HFF-Myc (cell line): ENCODE results near the gene HS2ST1.

Experiments
- DNase-seq: peaks from one replicate; pipeline ENCODE4 v3.0.0-alpha.2; 2011; ENCODE audit warnings: low read depth; ENCODE audit errors: extremely low read depth
- H3K4me3 ChIP-seq: replicated peaks from 2 replicates; pipeline ENCODE4 v1.5.1; 2011; ENCODE audit warnings: low read depth, mild to moderate bottlenecking, control low read depth, low read length
- CTCF ChIP-seq: IDR thresholded peaks from 2 replicates; pipeline ENCODE4 v1.5.1; 2012; ENCODE audit warnings: mild to moderate bottlenecking, low read depth, low read length, control low read depth; ENCODE audit errors: missing control alignments

HS2ST1 gene

GRCh38 chr1:86913399-86913895 is 988 bp upstream of the HS2ST1 start:
- peak overlapping the region; percentile 100 for H3K4me3 ChIP-seq
- TF ChIP-seq CTCF = no peak
- DNase-seq = no peak

- peak within 1 kb of the TSS; percentile 100 for H3K4me3 ChIP-seq
- TF ChIP-seq CTCF = no peak
- peak; percentile 100 for DNase-seq
These were observed 387 bp upstream of the HS2ST1 start, which contains the start of gene SELENOF for GRCh38 chr1:86913896-86914600. SELENOF (minus strand) TSS chr1:86914126; CDS start chr1:86914111, 15 bp downstream.

- no peak for TF ChIP-seq CTCF
- H3K4me3 ChIP-seq = peak overlapping the region; percentile 96
- DNase-seq = peak; percentile 19
These were observed 732 bp downstream of the HS2ST1 start for GRCh38 chr1:86914998-86915736.

DNA sequence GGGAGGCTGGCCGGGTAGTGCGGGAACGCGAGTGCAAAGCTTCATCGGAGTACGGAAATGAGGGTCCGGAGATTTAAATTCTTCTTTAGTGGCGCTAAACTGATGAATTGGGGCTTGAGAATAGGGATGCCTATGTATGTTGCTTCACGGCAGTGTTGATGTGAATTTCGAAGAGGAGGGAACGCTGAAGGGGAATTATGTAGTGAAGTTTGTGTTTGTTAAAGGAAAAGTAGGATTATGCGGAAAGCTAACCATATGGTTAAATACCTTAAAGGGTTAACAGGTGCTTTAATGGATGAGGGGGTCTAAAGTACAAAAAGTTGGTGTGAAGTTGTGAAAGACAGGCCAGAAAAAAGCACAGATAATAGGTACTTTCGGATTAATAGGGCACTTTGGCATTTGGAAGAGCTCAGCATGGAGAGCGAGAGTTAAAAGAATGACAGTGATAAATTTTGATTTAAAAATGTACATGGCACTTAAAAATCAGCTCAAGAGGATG is 1.4 kb downstream of the HS2ST1 start:
- DNase-seq = no peak
- no peak for TF ChIP-seq CTCF
- H3K4me3 ChIP-seq = peak overlapping the region; percentile 96

DNA sequence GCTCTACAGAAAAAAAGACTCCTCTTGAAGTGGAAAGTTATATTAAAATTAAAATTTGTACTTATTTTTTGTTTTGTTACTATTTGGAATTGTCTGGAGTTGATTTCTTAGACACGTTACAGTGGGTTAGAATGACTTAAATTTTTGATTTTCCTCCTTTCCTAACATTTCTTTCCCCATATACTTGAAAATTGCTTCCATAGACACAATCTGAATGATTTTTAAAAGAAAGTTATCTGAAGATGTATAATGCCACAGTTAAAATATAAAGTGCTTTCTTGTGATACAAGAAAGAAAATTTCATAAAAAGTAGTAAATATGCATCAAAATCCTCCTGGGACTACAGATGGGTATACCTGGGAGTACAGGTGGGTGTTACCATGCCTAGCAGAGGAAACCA is 2.3 kb downstream of the HS2ST1 start:
- no peak for DNase-seq
- TF ChIP-seq CTCF = no peak
- no peak overlapping the region; the same call in 1 of the 2 replicates for H3K4me3 ChIP-seq

DNA sequence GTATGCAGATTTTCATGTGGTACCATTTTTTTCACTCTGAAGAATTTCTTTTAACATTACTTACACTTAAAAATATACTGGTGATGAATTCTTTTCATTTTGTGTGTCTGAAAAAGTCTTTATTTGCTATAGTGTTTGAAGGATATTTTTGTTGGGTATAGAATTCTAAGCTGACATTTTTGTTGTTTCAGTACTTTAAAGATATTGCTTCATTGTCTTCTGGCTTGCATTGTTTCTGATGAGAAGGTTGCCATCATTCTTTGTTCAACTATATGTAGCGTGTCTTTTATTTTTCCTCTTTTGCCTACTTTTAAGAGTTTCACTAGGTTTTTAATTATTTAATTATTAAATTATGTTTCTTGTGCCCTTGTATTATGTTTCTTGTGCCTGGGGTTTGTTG is 8.0 kb downstream of the HS2ST1 start:
- TF ChIP-seq CTCF = no peak
- no peak for DNase-seq
- no peak overlapping the region for H3K4me3 ChIP-seq
